H1 (cell line): ENCODE results near the gene FCGR2B. TPM values are rescaled to one million over a fixed set of nuclear protein-coding genes. Genes with fewer than 3 reads are reported as not detected.

ENCODE experiments used
- CHD1 ChIP-seq: IDR thresholded peaks from 2 replicates; pipeline ENCODE4 v1.6.1; 2012; ENCODE audit warnings: low read depth, low read length, improper control_type of control experiment
- CHD7 ChIP-seq: fragments of 300-600 bp; sonication (generic); IDR thresholded peaks from 2 replicates; pipeline ENCODE4 v1.7.1; 2012; ENCODE audit warnings: low read length, moderate library complexity, mild to moderate bottlenecking, inconsistent platforms; ENCODE audit not compliant: insufficient replicate concordance
- GABPA ChIP-seq: IDR thresholded peaks from 2 replicates; pipeline ENCODE4 v1.6.1; 2011; ENCODE audit warnings: mild to moderate bottlenecking, low read length, moderate library complexity, borderline replicate concordance; ENCODE audit not compliant: insufficient read depth
- HDAC2 ChIP-seq, 2 experiments: fragments of 300-600 bp in 1 of 2; sonication (generic) in 1 of 2; IDR thresholded peaks; 2 replicates each; pipeline ENCODE4 v1.6.1; 2011 to 2012; ENCODE audit warnings: low read depth in 2 of 2, low read length in 2 of 2, mild to moderate bottlenecking in 2 of 2, moderate library complexity in 2 of 2, borderline replicate concordance in 1 of 2, inconsistent platforms in 1 of 2
- NRF1 ChIP-seq: IDR thresholded peaks from 2 replicates; pipeline ENCODE4 v1.6.1; 2011; ENCODE audit warnings: mild to moderate bottlenecking, low read depth, low read length, improper control_type of control experiment
- POLR2A ChIP-seq, 2 experiments: IDR thresholded peaks; 1 replicate in 1 of 2; 2 replicates in 1 of 2; pipeline ENCODE4 v1.6.1; 2011; ENCODE audit warnings: low read depth in 2 of 2, low read length in 2 of 2, mild to moderate bottlenecking in 2 of 2; ENCODE audit errors: control extremely low read depth in 1 of 2
- RAD21 ChIP-seq, 2 experiments: IDR thresholded peaks in 1 of 2; conservative IDR thresholded peaks in 1 of 2; 2 replicates each; pipeline ENCODE4 v1.6.1; 2011; ENCODE audit warnings: low read depth in 2 of 2, low read length in 2 of 2, improper control_type of control experiment in 1 of 2, inconsistent platforms in 1 of 2, mild to moderate bottlenecking in 1 of 2, moderate library complexity in 1 of 2
- RXRA ChIP-seq: IDR thresholded peaks from 2 replicates; pipeline ENCODE4 v1.6.1; 2011; ENCODE audit warnings: low read depth, mild to moderate bottlenecking, low read length, moderate library complexity; ENCODE audit not compliant: insufficient read depth
- SP4 ChIP-seq: IDR thresholded peaks from 2 replicates; pipeline ENCODE4 v1.6.1; 2012; ENCODE audit warnings: low read length, inconsistent platforms
- TAF1 ChIP-seq: IDR thresholded peaks from 2 replicates; pipeline ENCODE4 v1.6.1; 2011; ENCODE audit warnings: mild to moderate bottlenecking, low read depth, low read length
- YY1 ChIP-seq: IDR thresholded peaks from 2 replicates; pipeline ENCODE4 v1.6.1; 2011; ENCODE audit warnings: low read depth, mild to moderate bottlenecking, low read length
- polyA plus RNA-seq, 7 experiments: library from polyadenylated mRNA; depleted of rRNA in 3 of 7; stranded (reverse) in 5 of 7; unstranded in 2 of 7; fragments of >200 nt in 5 of 7; fragments of 200-250 nt in 2 of 7; gene quantifications; 1 replicate in 5 of 7; 2 replicates in 1 of 7; 4 replicates in 1 of 7; pipeline versions ENCODE4 v1.2.1 to v1.2.3, GENCODE V29; 2011 to 2013; ENCODE audit warnings: missing spikeins in 2 of 7, mixed read lengths in 2 of 7
- total RNA-seq: library from RNA; stranded (reverse); fragmentation: NEBNext Ultra II Directional; extraction: Animal tissue kit (Norgen Biotek cat#: 25700); gene quantifications from 2 replicates; pipeline ENCODE4 v1.2.1, GENCODE V29; 2021

The FCGR2B gene
- total and polyA plus RNA-seq, 2 of the 8 experiments (the other 6 are each of a cell fraction or from before 2014, with no cell fraction given) = 0.05 TPM; not detected in 1

- TF ChIP-seq CHD7 = no peak
- TF ChIP-seq GABPA = no peak
- no peak for TF ChIP-seq POLR2A (IDR thresholded peaks at IDR 0.05; ENCODE audit: control extremely low read depth in 1 of 2, low read depth in 2 of 2, low read length in 2 of 2)
- TF ChIP-seq HDAC2 (IDR thresholded peaks at IDR 0.05; ENCODE audit: borderline replicate concordance in 1 of 2, low read depth in 2 of 2, low read length in 2 of 2) = no peak
- TF ChIP-seq RXRA = no peak
- no peak for TF ChIP-seq TAF1
- no peak for TF ChIP-seq CHD1
- no peak for TF ChIP-seq YY1
- TF ChIP-seq SP4 = no peak
- no peak for TF ChIP-seq RAD21 (IDR thresholded peaks at IDR 0.05 in 1 of 2, conservative IDR thresholded peaks at IDR 0.05 in 1 of 2; ENCODE audit: low read depth in 2 of 2, low read length in 2 of 2)
- TF ChIP-seq NRF1 = no peak
These were observed 58.9 kb downstream of the FCGR2B start (continued) for GRCh38 chr1:161721738-161722343.
